Lung (tissue), 16 donors: ENCODE results near the gene OR5M3. TPM values are rescaled to one million over a fixed set of nuclear protein-coding genes. Genes with fewer than 3 reads are reported as not detected.
A peak's percentile ranks its signal among the peaks of the same experiment; 100 is the strongest.

Experiments
- ATAC-seq: fragments of 200-7000 bp; cut with Tn5 transposase; one replicate; pipeline ENCODE4 v1.9.1; 2020; ENCODE audit warnings: moderate number of reproducible peaks; ENCODE audit not compliant: insufficient read depth, low FRiP score
- DNase-seq, 3 donors: peaks; one replicate each; pipeline ENCODE4 v3.0.0-alpha.2; 2013 to 2017
- H3K27ac ChIP-seq, 2 donors: one replicate each; pipeline ENCODE4 v1.5.1; 2013; ENCODE audit warnings: mild to moderate bottlenecking in 2 of 2, moderate library complexity in 2 of 2, control low read depth in 1 of 2, inconsistent platforms in 1 of 2, low read depth in 1 of 2, low read length in 1 of 2
- H3K27me3 ChIP-seq, 3 donors: one replicate each; pipeline ENCODE4 v1.5.1; 2013; ENCODE audit warnings: low read length in 2 of 3; ENCODE audit not compliant: control insufficient read depth in 3 of 3, insufficient read depth in 3 of 3
- H3K36me3 ChIP-seq, 4 donors: one replicate each; pipeline ENCODE4 v1.5.1; 2013; ENCODE audit warnings: low read length in 4 of 4, mild to moderate bottlenecking in 1 of 4, moderate library complexity in 1 of 4; ENCODE audit not compliant: control insufficient read depth in 4 of 4, insufficient read depth in 4 of 4
- H3K4me1 ChIP-seq, 5 donors: one replicate each; pipeline ENCODE4 v1.5.1; 2013; ENCODE audit warnings: low read length in 5 of 5, mild to moderate bottlenecking in 2 of 5, moderate library complexity in 1 of 5; ENCODE audit not compliant: control insufficient read depth in 5 of 5, insufficient read depth in 5 of 5
- H3K4me3 ChIP-seq: one replicate; pipeline ENCODE4 v1.5.1; 2013; ENCODE audit warnings: mild to moderate bottlenecking, control low read depth, moderate library complexity
- H3K9ac ChIP-seq, 2 donors: one replicate each; pipeline ENCODE4 v1.5.1; 2013; ENCODE audit warnings: low read length in 2 of 2, control low read depth in 1 of 2; ENCODE audit not compliant: insufficient read depth in 1 of 2
- H3K9me3 ChIP-seq, 4 donors: one replicate each; pipeline ENCODE4 v1.5.1; 2013; ENCODE audit warnings: low read length in 3 of 4, mild to moderate bottlenecking in 1 of 4, moderate library complexity in 1 of 4; ENCODE audit not compliant: control insufficient read depth in 4 of 4, insufficient read depth in 3 of 4
- CTCF ChIP-seq: IDR thresholded peaks from 2 replicates; pipeline ENCODE4 v1.5.1; 2012; ENCODE audit warnings: mild to moderate bottlenecking; ENCODE audit errors: control extremely low read depth, extremely low read depth
- WGBS, 2 donors: extraction: QIAGEN DNeasy Blood & Tissue Kit; methylation state at CpG; one replicate each; pipeline ENCODE4 v1.1.7; 2013; 5-methylcytosine and 5-hydroxymethylcytosine counted together
- long read RNA-seq, 5 donors: transcript quantifications; one replicate each; lab custom pipeline, GENCODE V29; 2026
- polyA plus RNA-seq, 2 donors: library from polyadenylated mRNA; stranded (reverse); fragments of 200-250 nt; gene quantifications; one replicate each; pipeline ENCODE4 v1.2.1, GENCODE V29; 2013
- total RNA-seq, 2 donors: library from RNA; depleted of rRNA in 1 of 2; stranded (reverse); fragments of >200 nt in 1 of 2; gene quantifications; one replicate each; pipeline ENCODE4 v1.2.1, GENCODE V29; 2014 to 2021
- donor health status: control.
- donor health status: control.
- donor health status: Bipolar disorder and iron deficiency.
- donor health status: healthy.
- donor health status: DM: yes; HTN: yes; CAD: no.

The OR5M3 gene
- total RNA-seq (not detected), polyA plus RNA-seq (not detected)
- long read RNA-seq, donor 1 = 0 reads
- long read RNA-seq, donor 2 = 0 reads
- long read RNA-seq, donor 3 = 0 reads
- long read RNA-seq, donor 4 = 0 reads
- long read RNA-seq, donor 5 = 0 reads

DNA sequence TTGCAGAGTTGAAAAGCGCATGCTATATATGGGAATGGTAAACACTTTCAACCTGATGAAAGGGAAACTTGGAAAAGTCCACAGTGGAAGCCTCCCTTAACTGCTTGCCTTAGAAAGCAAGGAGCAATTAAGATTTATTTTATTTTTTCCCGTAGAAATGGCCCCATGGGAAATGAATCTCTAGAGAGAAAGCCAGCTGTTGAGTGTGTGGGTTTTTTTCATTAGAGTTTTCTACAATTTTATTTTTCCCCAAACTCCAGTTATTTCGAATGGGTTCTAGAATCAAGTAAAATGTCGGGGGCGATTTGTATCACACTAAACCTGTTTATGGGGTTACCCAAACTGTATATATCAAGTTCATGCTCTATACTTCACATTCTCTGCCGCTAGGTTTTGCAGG, at the start of gene OR5M3:
TSS of gene OR5M3 (minus strand) at position 101 of the 400 bp plus-strand sequence. CDS start 2,855 bp downstream, outside the sequence.
- H3K27me3 ChIP-seq = no peaks in the 10 kb centered on the region
- H3K4me3 ChIP-seq = no peak within 1 kb of the TSS
- H3K9me3 ChIP-seq = no peaks in the 10 kb centered on the region
- no peak for DNase-seq
- ATAC-seq = no peak
- H3K27ac ChIP-seq = no peak within 1 kb of the TSS
- H3K36me3 ChIP-seq = no peaks in the 10 kb centered on the region
- TF ChIP-seq CTCF = no peak
- no peaks in the 10 kb centered on the region for H3K4me1 ChIP-seq
- 82 to 85% methylated on average over 6 of the region's 6 CpGs for WGBS, 2 donors
- H3K9ac ChIP-seq = no peak within 1 kb of the TSS

GRCh38 chr11:56522008-56522407, 48.9 kb upstream of the OR5M3 start:
- Histone ChIP-seq H3K4me3 (no peak overlapping the region), H3K9ac (no peak overlapping the region), H3K36me3 (no peaks in the 10 kb centered on the region), H3K4me1 (no peaks in the 10 kb centered on the region), H3K27me3 (no peaks in the 10 kb centered on the region), H3K9me3 (no peaks in the 10 kb centered on the region), H3K27ac (no peak overlapping the region)
- no peak for TF ChIP-seq CTCF
- no peak for DNase-seq
- WGBS, 2 donors = 59 to 69% methylated on average over 5 of the region's 5 CpGs
- no peak for ATAC-seq

DNA sequence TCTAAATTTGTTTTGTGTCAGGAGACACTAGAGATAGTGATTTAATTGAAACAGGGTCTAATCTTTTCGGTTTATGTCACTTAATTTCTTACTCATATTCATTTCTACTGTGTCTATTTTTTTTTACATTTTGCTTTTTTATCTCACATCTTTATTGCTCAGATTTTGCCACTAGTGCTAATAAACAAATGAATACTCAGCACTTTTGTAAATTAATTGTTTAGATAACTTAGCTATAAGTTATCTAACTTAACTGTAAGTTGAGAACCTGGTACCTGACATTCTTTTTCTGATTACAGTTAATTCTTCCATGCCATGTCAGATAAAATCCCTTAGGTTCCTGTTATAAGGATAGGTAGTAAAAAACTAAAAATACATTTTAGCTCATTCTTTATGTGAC, 40.1 kb upstream of the OR5M3 start:
- no peak for ATAC-seq
- peaks cover 0 to 2% (median 0%) of the 10 kb centered on the region in 4 donors for H3K9me3 ChIP-seq
- H3K27ac ChIP-seq = no peak overlapping the region
- no peak for TF ChIP-seq CTCF
- no peak overlapping the region for H3K9ac ChIP-seq
- H3K4me3 ChIP-seq = no peak overlapping the region
- H3K4me1 ChIP-seq = no peaks in the 10 kb centered on the region
- DNase-seq = no peak
- no peaks in the 10 kb centered on the region for H3K36me3 ChIP-seq
- WGBS, 2 donors = 82 to 89% methylated on average over 1 of the region's 1 CpG
- no peaks in the 10 kb centered on the region for H3K27me3 ChIP-seq

DNA sequence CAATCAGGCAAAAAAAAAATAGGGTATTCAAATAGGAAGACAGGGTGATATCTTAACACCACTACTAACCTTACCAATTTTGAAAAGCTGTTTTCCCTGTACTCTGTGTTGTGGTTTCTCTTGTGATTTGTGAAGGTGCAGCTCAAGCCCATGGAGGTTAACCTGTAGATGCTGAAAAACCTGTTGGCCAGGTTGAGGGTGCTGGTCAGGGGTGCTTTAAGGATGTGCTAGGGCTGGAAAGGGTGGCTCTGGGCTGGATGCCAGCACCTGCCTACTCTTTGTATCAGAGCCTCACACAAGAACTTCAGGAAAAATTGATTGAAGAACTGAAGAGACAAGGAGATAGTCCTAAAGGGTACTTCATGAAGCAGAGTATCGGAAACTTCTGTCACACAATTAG, 36.3 kb upstream of the OR5M3 start:
- ATAC-seq = no peak
- TF ChIP-seq CTCF = no peak

More for the DNA sequence above, 36.3 kb upstream of the OR5M3 start:
- Histone ChIP-seq H3K27me3 (no peaks in the 10 kb centered on the region), H3K27ac (no peak overlapping the region), H3K9ac (no peak overlapping the region), H3K4me3 (no peak overlapping the region), H3K36me3 (no peaks in the 10 kb centered on the region), H3K9me3 (peaks cover 0 to 2% (median 0%) of the 10 kb centered on the region in 4 donors), H3K4me1 (no peaks in the 10 kb centered on the region)
- 81 to 84% methylated on average over 1 of the region's 1 CpG for WGBS, 2 donors
- DNase-seq = peak in 2 of 3 donors; percentile 1 to 26
